Stomach (tissue), 4 donors: ENCODE measurements around the gene XRCC5.

Experiments used
- CTCF ChIP-seq, 7 experiments: fragments of 450-650 bp in 4 of 7; fragments of 200-600 bp in 3 of 7; sonication (generic) in 3 of 7; IDR thresholded peaks; one replicate each; pipeline ENCODE4 v1.5.1; 2016 to 2019; ENCODE audit warnings: antibody characterized with exemption in 7 of 7, control low read depth in 2 of 7, mild to moderate bottlenecking in 1 of 7
- EP300 ChIP-seq: sonication (generic); formaldehyde crosslinking; IDR thresholded peaks from one replicate; pipeline ENCODE4 v1.6.1; 2017; ENCODE audit warnings: antibody characterized with exemption

GRCh38 chr2:216101109-216101508 lies 8.0 kb upstream of the XRCC5 start:
- TF ChIP-seq CTCF (IDR thresholded peaks at IDR 0.05), result no peak
- TF ChIP-seq EP300, result no peak
